H9 (cell line): ENCODE data around the gene TMCC3. TPM values are rescaled to one million over a fixed set of nuclear protein-coding genes. Genes with fewer than 3 reads are reported as not detected.

Source experiments
- DNase-seq: peaks from one replicate; pipeline ENCODE4 v3.0.0-alpha.2; 2017
- H2AFZ ChIP-seq: one replicate; pipeline ENCODE4 v1.6.1; 2013; ENCODE audit warnings: mild to moderate bottlenecking, low read length, control low read depth, moderate library complexity
- H2AK5ac ChIP-seq: 2 replicates; pipeline ENCODE4 v1.6.1; 2013; ENCODE audit warnings: low read length, control low read depth, mixed read lengths; ENCODE audit not compliant: insufficient read length
- H2BK120ac ChIP-seq: one replicate; pipeline ENCODE4 v1.6.1; 2013; ENCODE audit warnings: low read depth, mild to moderate bottlenecking, low read length, control low read depth, inconsistent platforms; ENCODE audit not compliant: poor library complexity, severe bottlenecking
- H2BK12ac ChIP-seq: 2 replicates; pipeline ENCODE4 v1.6.1; 2013; ENCODE audit warnings: low read length, control low read depth, mixed read lengths, low read depth; ENCODE audit not compliant: insufficient read length
- H2BK15ac ChIP-seq: 2 replicates; pipeline ENCODE4 v1.6.1; 2013; ENCODE audit warnings: low read depth, low read length, control low read depth
- H2BK20ac ChIP-seq: one replicate; pipeline ENCODE4 v1.6.1; 2013; ENCODE audit warnings: low read depth, mild to moderate bottlenecking, low read length, control low read depth, inconsistent platforms; ENCODE audit not compliant: poor library complexity, severe bottlenecking
- H2BK5ac ChIP-seq: 2 replicates; pipeline ENCODE4 v1.6.1; 2013; ENCODE audit warnings: low read length, control low read depth, mixed read lengths; ENCODE audit not compliant: insufficient read length
- H3K14ac ChIP-seq: 2 replicates; pipeline ENCODE4 v1.6.1; 2013; ENCODE audit warnings: low read length, control low read depth; ENCODE audit not compliant: insufficient read depth
- H3K18ac ChIP-seq: 2 replicates; pipeline ENCODE4 v1.6.1; 2013; ENCODE audit warnings: low read depth, mild to moderate bottlenecking, mixed read lengths, low read length, control low read depth; ENCODE audit not compliant: insufficient read length
- H3K23ac ChIP-seq: 2 replicates; pipeline ENCODE4 v1.6.1; 2013; ENCODE audit warnings: low read length, control low read depth, mixed read lengths, low read depth; ENCODE audit not compliant: insufficient read length
- H3K23me2 ChIP-seq: 2 replicates; pipeline ENCODE4 v1.6.1; 2013; ENCODE audit warnings: low read depth, mild to moderate bottlenecking, mixed read lengths, low read length, control low read depth; ENCODE audit not compliant: insufficient read length, poor library complexity, severe bottlenecking
- H3K27ac ChIP-seq: 2 replicates; pipeline ENCODE4 v1.5.1; 2013; ENCODE audit warnings: low read length, control low read depth, mixed read lengths, low read depth; ENCODE audit not compliant: insufficient read length
- H3K27me3 ChIP-seq: 2 replicates; pipeline ENCODE4 v1.6.1; 2013; ENCODE audit warnings: low read length, control low read depth, inconsistent platforms; ENCODE audit not compliant: insufficient read depth
- H3K4ac ChIP-seq: 2 replicates; pipeline ENCODE4 v1.6.1; 2013; ENCODE audit warnings: low read depth, mild to moderate bottlenecking, control low read depth, inconsistent platforms, low read length, moderate library complexity
- H3K4me1 ChIP-seq: 2 replicates; pipeline ENCODE4 v1.6.1; 2013; ENCODE audit warnings: low read length, control low read depth, inconsistent platforms; ENCODE audit not compliant: insufficient read depth
- H3K4me2 ChIP-seq: 2 replicates; pipeline ENCODE4 v1.6.1; 2013; ENCODE audit warnings: low read length, control low read depth, mixed read lengths; ENCODE audit not compliant: insufficient read length, insufficient read depth
- H3K56ac ChIP-seq: 2 replicates; pipeline ENCODE4 v1.6.1; 2013; ENCODE audit warnings: low read depth, mild to moderate bottlenecking, mixed read lengths, low read length, control low read depth; ENCODE audit not compliant: insufficient read length
- H3K79me1 ChIP-seq: 2 replicates; pipeline ENCODE4 v1.6.1; 2013; ENCODE audit warnings: low read depth, mild to moderate bottlenecking, moderate library complexity, low read length, control low read depth, inconsistent platforms; ENCODE audit not compliant: insufficient read depth, poor library complexity, severe bottlenecking
- H3K79me2 ChIP-seq: 2 replicates; pipeline ENCODE4 v1.6.1; 2013; ENCODE audit warnings: low read length, control low read depth, inconsistent platforms; ENCODE audit not compliant: insufficient read depth
- H3K9ac ChIP-seq: 2 replicates; pipeline ENCODE4 v1.6.1; 2013; ENCODE audit warnings: low read length, control low read depth, mixed read lengths; ENCODE audit not compliant: insufficient read length; ENCODE audit errors: extremely low read depth
- H3K9me3 ChIP-seq: one replicate; pipeline ENCODE4 v1.6.1; 2013; ENCODE audit warnings: low read depth, low read length, inconsistent platforms; ENCODE audit not compliant: control insufficient read depth
- H3T11ph ChIP-seq: one replicate; pipeline ENCODE4 v1.6.1; 2013; ENCODE audit warnings: mild to moderate bottlenecking, low read length, control low read depth, inconsistent platforms
- H4K20me1 ChIP-seq: one replicate; pipeline ENCODE4 v1.6.1; 2013; ENCODE audit not compliant: control insufficient read depth, insufficient read length, insufficient read depth
- H4K5ac ChIP-seq: 2 replicates; pipeline ENCODE4 v1.6.1; 2013; ENCODE audit warnings: low read depth, mild to moderate bottlenecking, mixed read lengths, low read length, control low read depth; ENCODE audit not compliant: insufficient read length
- H4K8ac ChIP-seq: replicated peaks from 2 replicates; pipeline ENCODE4 v1.6.1; 2013; ENCODE audit warnings: low read length, control low read depth, mixed read lengths, low read depth; ENCODE audit not compliant: insufficient read length
- H4K91ac ChIP-seq: 2 replicates; pipeline ENCODE4 v1.6.1; 2013; ENCODE audit warnings: low read depth, mild to moderate bottlenecking, moderate library complexity, mixed read lengths, low read length, control low read depth; ENCODE audit not compliant: insufficient read length
- H3K27ac Mint-ChIP-seq, 3 experiments: 2 replicates in 2 of 3; 3 replicates in 1 of 3; pipeline ENCODE4 v1.8.0; 2020 to 2021; ENCODE audit warnings: mixed read lengths in 3 of 3, mild to moderate bottlenecking in 1 of 3, moderate library complexity in 1 of 3
- H3K27me3 Mint-ChIP-seq: 2 replicates; pipeline ENCODE4 v1.8.0; 2021; ENCODE audit warnings: low read depth, mild to moderate bottlenecking, moderate library complexity, mixed read lengths
- H3K36me3 Mint-ChIP-seq, 3 experiments: 2 replicates in 2 of 3; 3 replicates in 1 of 3; pipeline ENCODE4 v1.8.0; 2020 to 2021; ENCODE audit warnings: low read depth in 3 of 3, mixed read lengths in 3 of 3; ENCODE audit not compliant: insufficient read depth in 1 of 3
- H3K4me1 Mint-ChIP-seq, 2 experiments: 2 replicates each; pipeline ENCODE4 v1.8.0; 2020; ENCODE audit warnings: mixed read lengths in 2 of 2
- H3K4me3 Mint-ChIP-seq, 2 experiments: 2 replicates in 1 of 2; 3 replicates in 1 of 2; pipeline ENCODE4 v1.8.0; 2020 to 2021; ENCODE audit warnings: mild to moderate bottlenecking in 2 of 2, mixed read lengths in 2 of 2, moderate library complexity in 1 of 2
- H3K9me3 Mint-ChIP-seq, 2 experiments: 2 replicates in 1 of 2; 3 replicates in 1 of 2; pipeline ENCODE4 v1.8.0; 2020; ENCODE audit warnings: mild to moderate bottlenecking in 2 of 2, mixed read lengths in 2 of 2, moderate library complexity in 1 of 2
- whole genome bisulfite sequencing: extraction: QIAGEN DNeasy Blood & Tissue Kit; methylation state at CpG from one replicate; pipeline ENCODE4 v1.1.7; 2013; ENCODE audit warnings: missing lambda C conversion rate, low lambda C conversion rate, mixed read lengths; ENCODE audit not compliant: insufficient read length; ENCODE audit errors: extremely low coverage; 5-methylcytosine and 5-hydroxymethylcytosine counted together
- total RNA-seq: library from RNA; stranded (reverse); gene quantifications from 2 replicates; pipeline ENCODE4 v1.2.1, GENCODE V29; 2021
- TF ChIP-seq, protein P1 (sequence below): fragments of 200-600 bp; sonication (generic); conservative IDR thresholded peaks from 3 replicates; pipeline ENCODE4 v1.8.0; 2021; ENCODE audit warnings: antibody characterized with exemption, mild to moderate bottlenecking

Gene TMCC3
- total RNA-seq, 1 experiment from 2014 or later, result 0.87 TPM

GRCh38 chr12:94687891-94688290 lies 37.5 kb upstream of the TMCC3 start:
- no peak overlapping the region for H2BK20ac ChIP-seq
- Mint-ChIP-seq H3K36me3 (no peaks in the 10 kb centered on the region), H3K27ac (no peak overlapping the region)

More at GRCh38 chr12:94687891-94688290, 37.5 kb upstream of the TMCC3 start:
- no peak overlapping the region for H3K4me2 ChIP-seq
- no peaks in the 10 kb centered on the region for H3K27me3 ChIP-seq
- H3K79me2 ChIP-seq, result no peaks in the 10 kb centered on the region
- H3K14ac ChIP-seq, result no peak overlapping the region
- H3K4ac ChIP-seq, result no peak overlapping the region
- H3K79me1 ChIP-seq, result no peaks in the 10 kb centered on the region
- no peaks in the 10 kb centered on the region for H4K20me1 ChIP-seq
- H2BK120ac ChIP-seq, result no peak overlapping the region
- no peak overlapping the region for H2AK5ac ChIP-seq
- H3K56ac ChIP-seq, result no peak overlapping the region
- WGBS, result no CpG with 5 or more reads among the region's 6 CpGs
- H2BK12ac ChIP-seq, result no peak overlapping the region
- H3T11ph ChIP-seq, result no peak overlapping the region
- H2BK5ac ChIP-seq, result no peak overlapping the region
- Mint-ChIP-seq H3K4me3 (no peak overlapping the region), H3K27me3 (no peaks in the 10 kb centered on the region), H3K9me3 (no peaks in the 10 kb centered on the region), H3K4me1 (0 out of 4 replicates have a peak, but pooled peaks cover 0 to under 1% of the 10 kb centered on the region in 2 experiments)
- H3K4me1 ChIP-seq, result no peaks in the 10 kb centered on the region
- no peak overlapping the region for H4K5ac ChIP-seq
- no peaks in the 10 kb centered on the region for H3K23me2 ChIP-seq
- H3K9me3 ChIP-seq, result no peaks in the 10 kb centered on the region
- DNase-seq, result no peak
- no peak overlapping the region for H3K9ac ChIP-seq
- H2BK15ac ChIP-seq, result no peak overlapping the region
- TF ChIP-seq, protein P1, sequence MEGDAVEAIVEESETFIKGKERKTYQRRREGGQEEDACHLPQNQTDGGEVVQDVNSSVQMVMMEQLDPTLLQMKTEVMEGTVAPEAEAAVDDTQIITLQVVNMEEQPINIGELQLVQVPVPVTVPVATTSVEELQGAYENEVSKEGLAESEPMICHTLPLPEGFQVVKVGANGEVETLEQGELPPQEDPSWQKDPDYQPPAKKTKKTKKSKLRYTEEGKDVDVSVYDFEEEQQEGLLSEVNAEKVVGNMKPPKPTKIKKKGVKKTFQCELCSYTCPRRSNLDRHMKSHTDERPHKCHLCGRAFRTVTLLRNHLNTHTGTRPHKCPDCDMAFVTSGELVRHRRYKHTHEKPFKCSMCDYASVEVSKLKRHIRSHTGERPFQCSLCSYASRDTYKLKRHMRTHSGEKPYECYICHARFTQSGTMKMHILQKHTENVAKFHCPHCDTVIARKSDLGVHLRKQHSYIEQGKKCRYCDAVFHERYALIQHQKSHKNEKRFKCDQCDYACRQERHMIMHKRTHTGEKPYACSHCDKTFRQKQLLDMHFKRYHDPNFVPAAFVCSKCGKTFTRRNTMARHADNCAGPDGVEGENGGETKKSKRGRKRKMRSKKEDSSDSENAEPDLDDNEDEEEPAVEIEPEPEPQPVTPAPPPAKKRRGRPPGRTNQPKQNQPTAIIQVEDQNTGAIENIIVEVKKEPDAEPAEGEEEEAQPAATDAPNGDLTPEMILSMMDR, result no peak
- no peak overlapping the region for H3K18ac ChIP-seq
- H4K8ac ChIP-seq, result no peak overlapping the region
- H3K27ac ChIP-seq, result no peak overlapping the region
- H2AFZ ChIP-seq, result no peak overlapping the region
- H3K23ac ChIP-seq, result no peak overlapping the region
- H4K91ac ChIP-seq, result no peak overlapping the region
